GM12874 (cell line): Measurements from ENCODE around the gene INS.

Experiments
- CTCF ChIP-seq: IDR thresholded peaks from 2 replicates; pipeline ENCODE4 v1.5.1; 2011; ENCODE audit warnings: low read depth, mild to moderate bottlenecking, control low read depth, low read length, moderate library complexity; ENCODE audit not compliant: insufficient read depth

The INS gene

GRCh38 chr11:2174361-2174760, 13.4 kb upstream of the INS start:
- TF ChIP-seq CTCF, result no peak

DNA sequence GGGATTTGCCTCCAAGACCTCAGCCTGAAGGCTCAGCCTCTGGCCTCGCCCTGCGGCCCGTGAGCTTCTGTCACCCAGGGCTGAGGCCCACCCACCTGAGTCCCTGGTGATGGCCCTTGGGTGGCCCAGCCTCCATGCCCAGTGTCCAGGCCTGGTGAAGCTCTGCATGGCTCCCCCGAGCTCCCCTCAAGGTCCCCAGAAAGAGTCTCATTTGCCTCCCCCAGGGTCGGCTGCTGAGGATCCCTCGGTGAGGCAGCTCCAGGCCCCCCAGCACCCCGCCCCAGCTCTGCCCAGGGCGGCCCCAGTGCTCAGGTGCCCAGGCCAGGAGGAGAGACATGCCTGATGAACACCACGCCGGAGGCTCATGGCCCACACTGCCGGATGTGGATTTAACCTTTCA, 12.8 kb upstream of the INS start:
- no peak for TF ChIP-seq CTCF

- TF ChIP-seq CTCF, result peak; percentile 49
Measured at GRCh38 chr11:2173150-2173693, 12.2 kb upstream of the INS start.

- TF ChIP-seq CTCF, result no peak
Measured at GRCh38 chr11:2172676-2173075, 11.7 kb upstream of the INS start.

GRCh38 chr11:2171591-2172003, 10.6 kb upstream of the INS start, which contains the start of gene TH:
TSS of gene TH (minus strand) at chr11:2171815. CDS start at chr11:2171786, 29 bp downstream.
- no peak for TF ChIP-seq CTCF

GRCh38 chr11:2169626-2170570, 8.9 kb upstream of the INS start:
- TF ChIP-seq CTCF, result no peak

DNA sequence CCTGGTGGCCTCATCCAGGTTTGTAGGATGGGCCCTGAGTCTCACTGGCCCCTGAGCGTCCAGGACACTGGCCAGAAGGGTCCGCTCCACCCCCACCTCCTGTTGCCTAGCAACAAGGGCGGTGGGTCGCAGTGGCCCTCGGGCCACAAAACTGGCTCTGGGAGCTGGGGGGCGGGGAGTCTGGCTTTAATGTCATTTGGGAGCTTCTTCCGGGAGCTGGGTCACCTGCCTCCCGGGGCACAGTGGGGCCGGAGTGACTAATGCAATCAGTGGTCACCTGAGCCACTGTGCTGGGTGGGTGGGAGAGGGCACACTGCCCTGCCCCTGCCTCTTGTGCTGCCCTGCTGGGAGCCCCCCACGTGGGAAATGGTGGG, 8.0 kb upstream of the INS start:
- no peak for TF ChIP-seq CTCF
